ENCODE data around the gene ESF1.

Gene ESF1

GRCh38 chr20:13677241-13677640 lies 107.5 kb downstream of the ESF1 start:
- TF ChIP-seq ZNF280D (tag by site-specific recombination; IDR thresholded peaks at IDR 0.05) (no peak), KLF17 (tag by site-specific recombination; IDR thresholded peaks at IDR 0.05) (no peak), ZNF660 (tag by site-specific recombination; IDR thresholded peaks at IDR 0.05) (no peak), ZNF239 (tag by site-specific recombination; IDR thresholded peaks at IDR 0.05) (no peak), ZSCAN18 (tag by site-specific recombination; IDR thresholded peaks at IDR 0.05) (no peak), MEIS1 (CRISPR knock-in tag; IDR thresholded peaks at IDR 0.05; ENCODE audit: borderline replicate concordance) (no peak), ZNF585B (tag by site-specific recombination; IDR thresholded peaks at IDR 0.05) (no peak), ZNF350 (tag by site-specific recombination; IDR thresholded peaks at IDR 0.05) (no peak), ZNF510 (tag by site-specific recombination; IDR thresholded peaks at IDR 0.05; ENCODE audit: insufficient replicate concordance) (no peak), ZNF324 (tag by site-specific recombination; IDR thresholded peaks at IDR 0.05) (no peak), ZFP3 (tag by site-specific recombination; IDR thresholded peaks at IDR 0.05; ENCODE audit: low read depth) (no peak), ZNF138 (tag by site-specific recombination; IDR thresholded peaks at IDR 0.05; ENCODE audit: borderline replicate concordance) (no peak), ZNF48 (tag by site-specific recombination; IDR thresholded peaks at IDR 0.05) (no peak), ZNF558 (tag by site-specific recombination; IDR thresholded peaks at IDR 0.05) (no peak), ZNF16 (tag by site-specific recombination; IDR thresholded peaks at IDR 0.05; ENCODE audit: low read depth) (no peak), ZBTB49 (tag by site-specific recombination; IDR thresholded peaks at IDR 0.05; ENCODE audit: low read depth) (no peak)
- Histone ChIP-seq H3K4me1 (ENCODE audit: control insufficient read depth, insufficient read depth, low read length) (0 out of 2 replicates have a peak, but pooled peaks cover 4% of the 10 kb centered on the region), H3K4me3 (ENCODE audit: low read depth, low read length) (no peak overlapping the region), H3K27ac (ENCODE audit: extremely low read depth, low read depth, low read length) (no peak overlapping the region), H3K36me3 (ENCODE audit: control insufficient read depth in 2 of 2, insufficient read depth in 1 of 2, low read length in 2 of 2) (no peaks in the 10 kb centered on the region), H3K9me3 (ENCODE audit: control insufficient read depth, insufficient read depth, low read depth, low read length) (no peaks in the 10 kb centered on the region)
- ChIA-PET CTCF (interaction anchor here (0.6 to 1.6 kb wide), 2 partner anchors 95 to 167 kb away, joined by 3 to 8 read pairs; no protein-coding TSS in a partner anchor), POLR2A (no interaction called here)

- ChIA-PET CTCF (interaction anchor here (1.6 kb wide), 1 partner anchor 95 kb away, joined by 8 read pairs; no protein-coding TSS in a partner anchor), POLR2A (no interaction called here)
- no peak overlapping the region for H3K4me3 ChIP-seq (ENCODE audit: low read depth, low read length)
- H3K27ac ChIP-seq (ENCODE audit: extremely low read depth, low read depth, low read length): no peak overlapping the region
- H3K9me3 ChIP-seq (ENCODE audit: control insufficient read depth, insufficient read depth, low read depth, low read length): no peaks in the 10 kb centered on the region
- H3K4me1 ChIP-seq (ENCODE audit: control insufficient read depth, insufficient read depth, low read length): 0 out of 2 replicates have a peak, but pooled peaks cover 4% of the 10 kb centered on the region
- no peaks in the 10 kb centered on the region for H3K36me3 ChIP-seq (ENCODE audit: control insufficient read depth in 2 of 2, insufficient read depth in 1 of 2, low read length in 2 of 2)
- TF ChIP-seq ZNF132 (tag by site-specific recombination; IDR thresholded peaks at IDR 0.05; ENCODE audit: borderline replicate concordance): no peak
- no peak for TF ChIP-seq ZNF214 (tag by site-specific recombination; IDR thresholded peaks at IDR 0.05; ENCODE audit: borderline replicate concordance)
- TF ChIP-seq FEZF1 (tag by site-specific recombination; IDR thresholded peaks at IDR 0.05): no peak
- no peak for TF ChIP-seq ZNF248 (tag by site-specific recombination; IDR thresholded peaks at IDR 0.05)
- TF ChIP-seq ZNF48 (tag by site-specific recombination; IDR thresholded peaks at IDR 0.05): no peak
- no peak for TF ChIP-seq ZNF292 (tag by site-specific recombination; IDR thresholded peaks at IDR 0.05; ENCODE audit: borderline replicate concordance, low read depth)
- no peak for TF ChIP-seq ZNF558 (tag by site-specific recombination; IDR thresholded peaks at IDR 0.05)
- no peak for TF ChIP-seq RBAK (tag by site-specific recombination; IDR thresholded peaks at IDR 0.05)
- TF ChIP-seq ZNF561 (tag by site-specific recombination; IDR thresholded peaks at IDR 0.05; ENCODE audit: borderline replicate concordance): no peak
- no peak for TF ChIP-seq ZFP41 (tag by site-specific recombination; IDR thresholded peaks at IDR 0.05; ENCODE audit: borderline replicate concordance)
Observed at GRCh38 chr20:13676682-13677081, 108.0 kb downstream of the ESF1 start.
